HEK293 (cell line): ENCODE results near the gene RPS19.

Source experiments
- BCL11A ChIP-seq: fragments of 450-650 bp; formaldehyde crosslinking; IDR thresholded peaks from 2 replicates; pipeline ENCODE4 v1.5.1; 2016; ENCODE audit warnings: low read depth, missing biosample characterization, missing genetic modification characterization
- HIC1 ChIP-seq: fragments of 450-650 bp; formaldehyde crosslinking; IDR thresholded peaks from 2 replicates; pipeline ENCODE4 v1.5.1; 2016; ENCODE audit warnings: missing biosample characterization, missing genetic modification characterization
- HOXC10 ChIP-seq: sonication (generic); formaldehyde crosslinking; IDR thresholded peaks from 2 replicates; pipeline ENCODE4 v1.8.1; 2023; ENCODE audit warnings: mild to moderate bottlenecking, missing genetic modification reagents
- INSM2 ChIP-seq: fragments of 450-650 bp; formaldehyde crosslinking; IDR thresholded peaks from 2 replicates; pipeline ENCODE4 v1.5.1; 2016; ENCODE audit warnings: missing biosample characterization, missing genetic modification characterization
- KLF1 ChIP-seq: fragments of 450-650 bp; formaldehyde crosslinking; IDR thresholded peaks from 2 replicates; pipeline ENCODE4 v1.5.1; 2016; ENCODE audit warnings: missing biosample characterization, missing genetic modification characterization
- KLF7 ChIP-seq: fragments of 450-650 bp; formaldehyde crosslinking; IDR thresholded peaks from 2 replicates; pipeline ENCODE4 v1.5.1; 2016; ENCODE audit warnings: missing biosample characterization, missing genetic modification characterization, borderline replicate concordance
- KLF9 ChIP-seq: fragments of 450-650 bp; formaldehyde crosslinking; IDR thresholded peaks from 2 replicates; pipeline ENCODE4 v1.5.1; 2016; ENCODE audit warnings: missing biosample characterization, missing genetic modification characterization, low read depth
- MZF1 ChIP-seq: fragments of 450-650 bp; formaldehyde crosslinking; IDR thresholded peaks from 2 replicates; pipeline ENCODE4 v1.5.1; 2017; ENCODE audit warnings: missing biosample characterization, missing genetic modification characterization, borderline replicate concordance
- RBAK ChIP-seq: fragments of 450-650 bp; formaldehyde crosslinking; IDR thresholded peaks from 2 replicates; pipeline ENCODE4 v1.5.1; 2016; ENCODE audit warnings: missing biosample characterization, missing genetic modification characterization
- SCRT2 ChIP-seq: fragments of 450-650 bp; formaldehyde crosslinking; IDR thresholded peaks from 2 replicates; pipeline ENCODE4 v1.5.1; 2016; ENCODE audit warnings: missing biosample characterization, missing genetic modification characterization
- SP2 ChIP-seq: fragments of 450-650 bp; formaldehyde crosslinking; IDR thresholded peaks from 2 replicates; pipeline ENCODE4 v1.5.1; 2016; ENCODE audit warnings: missing biosample characterization, missing genetic modification characterization
- WT1 ChIP-seq: fragments of 450-650 bp; formaldehyde crosslinking; IDR thresholded peaks from 2 replicates; pipeline ENCODE4 v1.5.1; 2016; ENCODE audit warnings: missing biosample characterization, missing genetic modification characterization
- ZBTB26 ChIP-seq: fragments of 450-650 bp; formaldehyde crosslinking; optimal IDR thresholded peaks from 2 replicates; pipeline ENCODE3; 2016; ENCODE audit warnings: missing biosample characterization, mild to moderate bottlenecking, missing genetic modification characterization
- ZBTB7A ChIP-seq: fragments of 450-650 bp; formaldehyde crosslinking; IDR thresholded peaks from 2 replicates; pipeline ENCODE4 v1.5.1; 2016; ENCODE audit warnings: low read depth, missing biosample characterization, missing genetic modification characterization
- ZFP37 ChIP-seq: fragments of 450-650 bp; formaldehyde crosslinking; IDR thresholded peaks from 2 replicates; pipeline ENCODE4 v1.5.1; 2016; ENCODE audit warnings: missing biosample characterization, missing genetic modification characterization
- ZFP41 ChIP-seq: fragments of 450-650 bp; formaldehyde crosslinking; IDR thresholded peaks from 2 replicates; pipeline ENCODE4 v1.5.1; 2016; ENCODE audit warnings: missing biosample characterization, missing genetic modification characterization, borderline replicate concordance
- ZNF112 ChIP-seq: fragments of 450-650 bp; formaldehyde crosslinking; IDR thresholded peaks from 2 replicates; pipeline ENCODE4 v1.5.0; 2017; ENCODE audit warnings: missing biosample characterization, missing genetic modification characterization
- ZNF132 ChIP-seq: fragments of 450-650 bp; formaldehyde crosslinking; IDR thresholded peaks from 2 replicates; pipeline ENCODE4 v1.5.1; 2017; ENCODE audit warnings: missing biosample characterization, missing genetic modification characterization, borderline replicate concordance
- ZNF202 ChIP-seq: fragments of 450-650 bp; formaldehyde crosslinking; IDR thresholded peaks from 2 replicates; pipeline ENCODE4 v1.5.1; 2016; ENCODE audit warnings: missing biosample characterization, missing genetic modification characterization, borderline replicate concordance
- ZNF23 ChIP-seq: fragments of 450-650 bp; formaldehyde crosslinking; IDR thresholded peaks from 2 replicates; pipeline ENCODE4 v1.5.1; 2016; ENCODE audit warnings: missing biosample characterization, missing genetic modification characterization, borderline replicate concordance
- ZNF266 ChIP-seq: fragments of 450-650 bp; formaldehyde crosslinking; IDR thresholded peaks from 2 replicates; pipeline ENCODE4 v1.5.1; 2016; ENCODE audit warnings: missing biosample characterization, missing genetic modification characterization, low read depth
- ZNF341 ChIP-seq: fragments of 450-650 bp; formaldehyde crosslinking; IDR thresholded peaks from 2 replicates; pipeline ENCODE4; 2016; ENCODE audit warnings: low read depth, missing biosample characterization, missing genetic modification characterization
- ZNF37A ChIP-seq: fragments of 450-650 bp; IDR thresholded peaks from 2 replicates; pipeline ENCODE4 v1.5.1; 2018; ENCODE audit warnings: missing biosample characterization, missing genetic modification characterization
- ZNF391 ChIP-seq: fragments of 450-650 bp; formaldehyde crosslinking; IDR thresholded peaks from 2 replicates; pipeline ENCODE4 v1.5.1; 2016; ENCODE audit warnings: low read depth, missing biosample characterization, missing genetic modification characterization, borderline replicate concordance
- ZNF426 ChIP-seq: fragments of 450-650 bp; formaldehyde crosslinking; IDR thresholded peaks from 2 replicates; pipeline ENCODE4 v1.5.1; 2017; ENCODE audit warnings: missing biosample characterization, missing genetic modification characterization, mild to moderate bottlenecking, inconsistent platforms, moderate library complexity
- ZNF510 ChIP-seq: fragments of 450-650 bp; formaldehyde crosslinking; IDR thresholded peaks from 2 replicates; pipeline ENCODE4 v1.5.1; 2018; ENCODE audit warnings: mild to moderate bottlenecking, missing genetic modification characterization, missing biosample characterization; ENCODE audit not compliant: insufficient replicate concordance
- ZNF560 ChIP-seq: fragments of 450-650 bp; formaldehyde crosslinking; IDR thresholded peaks from 2 replicates; pipeline ENCODE4 v1.5.1; 2017; ENCODE audit warnings: missing biosample characterization, missing genetic modification characterization, borderline replicate concordance
- ZNF596 ChIP-seq: fragments of 450-650 bp; IDR thresholded peaks from 2 replicates; pipeline ENCODE4 v1.5.0; 2018; ENCODE audit warnings: missing biosample characterization, mild to moderate bottlenecking, missing genetic modification characterization, moderate library complexity
- ZNF621 ChIP-seq: fragments of 450-650 bp; formaldehyde crosslinking; IDR thresholded peaks from 2 replicates; pipeline ENCODE4 v1.5.1; 2017; ENCODE audit warnings: missing biosample characterization, missing genetic modification characterization
- ZNF626 ChIP-seq: fragments of 450-650 bp; sonication (Bioruptor Pico); formaldehyde crosslinking; IDR thresholded peaks from 2 replicates; pipeline ENCODE4 v1.5.1; 2018; ENCODE audit warnings: missing biosample characterization, missing genetic modification characterization, inconsistent platforms
- ZNF645 ChIP-seq: fragments of 450-650 bp; formaldehyde crosslinking; IDR thresholded peaks from 2 replicates; pipeline ENCODE4; 2016; ENCODE audit warnings: missing biosample characterization, missing genetic modification characterization
- ZNF670 ChIP-seq: fragments of 450-650 bp; formaldehyde crosslinking; IDR thresholded peaks from 2 replicates; pipeline ENCODE4 v1.5.1; 2016; ENCODE audit warnings: missing biosample characterization, missing genetic modification characterization, low read depth
- ZNF701 ChIP-seq: fragments of 450-650 bp; formaldehyde crosslinking; IDR thresholded peaks from 2 replicates; pipeline ENCODE4 v1.5.1; 2016; ENCODE audit warnings: missing biosample characterization, missing genetic modification characterization
- ZNF837 ChIP-seq: fragments of 450-650 bp; formaldehyde crosslinking; IDR thresholded peaks from 2 replicates; pipeline ENCODE4 v1.5.1; 2016; ENCODE audit warnings: missing biosample characterization, missing genetic modification characterization
- ZNF843 ChIP-seq: fragments of 450-650 bp; formaldehyde crosslinking; IDR thresholded peaks from 2 replicates; pipeline ENCODE4 v1.5.1; 2016; ENCODE audit warnings: missing biosample characterization, missing genetic modification characterization

The RPS19 gene

GRCh38 chr19:41859618-41860418 is at the start of gene RPS19 (continued):
- TF ChIP-seq ZFP41 (no peak), KLF1 (tag by site-specific recombination) (peak; percentile 96), ZNF112 (no peak), HIC1 (no peak), SCRT2 (no peak), ZNF426 (tag by site-specific recombination) (no peak), ZFP37 (tag by site-specific recombination) (peak; percentile 95), ZNF670 (tag by site-specific recombination) (no peak), ZBTB7A (tag by site-specific recombination) (peak; percentile 100), INSM2 (peak; percentile 82), ZNF391 (peak; percentile 86; the same call in 1 of the 2 replicates), KLF9 (tag by site-specific recombination) (peak; percentile 96), ZNF23 (no peak), ZNF626 (0 out of 2 replicates have a peak, but pooled peaks have one; percentile 61), ZNF37A (no peak), MZF1 (tag by site-specific recombination) (no peak; the same call in none of the 2 replicates), SP2 (tag by site-specific recombination) (peak; percentile 98), RBAK (tag by site-specific recombination) (no peak), ZNF645 (no peak), ZNF202 (tag by site-specific recombination) (no peak), ZNF560 (tag by site-specific recombination) (no peak), ZNF510 (no peak), ZBTB26 (tag by site-specific recombination) (peak; percentile 86), ZNF843 (tag by site-specific recombination) (peak; percentile 88), ZNF701 (tag by site-specific recombination) (no peak), KLF7 (peak; percentile 95), ZNF621 (no peak), ZNF341 (tag by site-specific recombination) (peak; percentile 100), BCL11A (peak; percentile 91), HOXC10 (CRISPR knock-in tag) (no peak), ZNF596 (0 out of 2 replicates have a peak, but pooled peaks have one; percentile 63), ZNF266 (tag by site-specific recombination) (no peak), WT1 (tag by site-specific recombination) (peak; percentile 92), ZNF837 (tag by site-specific recombination) (no peak), ZNF132 (tag by site-specific recombination) (no peak)
